CD4-positive, alpha-beta T cell treated with Interleukin-21 for 1 hour (primary cell): ENCODE measurements around the gene GPR26.

Source experiments
- DNase-seq: peaks from one replicate; pipeline ENCODE4 v3.0.0-alpha.2; 2020

GPR26 gene

GRCh38 chr10:123648595-123648994, 17.6 kb upstream of the GPR26 start:
- no peak for DNase-seq

GRCh38 chr10:123649676-123650075, 16.5 kb upstream of the GPR26 start:
- DNase-seq, result no peak

- DNase-seq, result no peak
Measured at GRCh38 chr10:123651421-123652047, 14.6 kb upstream of the GPR26 start.

- no peak for DNase-seq
Measured at GRCh38 chr10:123655751-123656150, 10.4 kb upstream of the GPR26 start.

- DNase-seq, result no peak
Measured at GRCh38 chr10:123663522-123663921, 2.6 kb upstream of the GPR26 start.

- no peak for DNase-seq
Measured at GRCh38 chr10:123665491-123666286, 466 bp upstream of the GPR26 start.

- DNase-seq, result no peak
Measured at GRCh38 chr10:123669886-123670285, 3.7 kb downstream of the GPR26 start.

GRCh38 chr10:123673198-123673597, 7.0 kb downstream of the GPR26 start:
- DNase-seq, result no peak

GRCh38 chr10:123674741-123675140, 8.6 kb downstream of the GPR26 start:
- no peak for DNase-seq

- DNase-seq, result no peak
Measured at GRCh38 chr10:123675811-123676210, 9.7 kb downstream of the GPR26 start.

- DNase-seq, result no peak
Measured at GRCh38 chr10:123677556-123677955, 11.4 kb downstream of the GPR26 start.

- no peak for DNase-seq
Measured at GRCh38 chr10:123678376-123678775, 12.2 kb downstream of the GPR26 start.

GRCh38 chr10:123681285-123681684, 15.1 kb downstream of the GPR26 start:
- no peak for DNase-seq

GRCh38 chr10:123682477-123682876, 16.3 kb downstream of the GPR26 start:
- DNase-seq, result no peak

- DNase-seq, result no peak
Measured at GRCh38 chr10:123683459-123683858, 17.3 kb downstream of the GPR26 start.

GRCh38 chr10:123683865-123684264, 17.7 kb downstream of the GPR26 start:
- DNase-seq, result no peak

GRCh38 chr10:123685260-123685659, 19.1 kb downstream of the GPR26 start:
- no peak for DNase-seq

GRCh38 chr10:123687758-123688157, 21.6 kb downstream of the GPR26 start:
- DNase-seq, result no peak

- DNase-seq, result no peak
Measured at GRCh38 chr10:123689880-123690279, 23.7 kb downstream of the GPR26 start.

- DNase-seq, result no peak
Measured at GRCh38 chr10:123703195-123703790, 37.1 kb downstream of the GPR26 start.

GRCh38 chr10:123704076-123704475, 37.9 kb downstream of the GPR26 start:
- no peak for DNase-seq

GRCh38 chr10:123704812-123705211, 38.7 kb downstream of the GPR26 start:
- DNase-seq, result no peak

- no peak for DNase-seq
Measured at GRCh38 chr10:123706236-123706635, 40.1 kb downstream of the GPR26 start.

GRCh38 chr10:123715546-123715945, 49.4 kb downstream of the GPR26 start:
- DNase-seq, result no peak
